SH-SY5Y (cell line): ENCODE data around the gene DNER.
A peak's percentile ranks its signal among the peaks of the same experiment; 100 is the strongest.

Source experiments
- GATA2 ChIP-seq: IDR thresholded peaks from 2 replicates; pipeline ENCODE4 v1.6.1; 2011; ENCODE audit warnings: mild to moderate bottlenecking, low read depth, low read length
- GATA3 ChIP-seq: IDR thresholded peaks from 2 replicates; pipeline ENCODE4 v1.6.1; 2011; ENCODE audit warnings: low read depth, mild to moderate bottlenecking, low read length, moderate library complexity

DNER gene

GRCh38 chr2:229622495-229623355, 91.6 kb downstream of the DNER start:
- TF ChIP-seq GATA2 (no peak), GATA3 (no peak)

GRCh38 chr2:229620759-229621158, 93.6 kb downstream of the DNER start:
- TF ChIP-seq GATA3 (no peak), GATA2 (no peak)

- TF ChIP-seq GATA2 (peak; percentile 41; the same call in 1 of the 2 replicates), GATA3 (no peak)
Observed at GRCh38 chr2:229620289-229620688, 94.1 kb downstream of the DNER start.

- no peak for TF ChIP-seq GATA3
- no peak for TF ChIP-seq GATA2
Observed at GRCh38 chr2:229616433-229616832, 97.9 kb downstream of the DNER start.

- TF ChIP-seq GATA3 (no peak), GATA2 (no peak)
Observed at GRCh38 chr2:229612384-229612971, 101.9 kb downstream of the DNER start.

GRCh38 chr2:229611360-229611759, 103.0 kb downstream of the DNER start:
- no peak for TF ChIP-seq GATA2
- no peak for TF ChIP-seq GATA3

GRCh38 chr2:229610872-229611271, 103.5 kb downstream of the DNER start:
- no peak for TF ChIP-seq GATA2
- no peak for TF ChIP-seq GATA3

GRCh38 chr2:229610333-229610732, 104.0 kb downstream of the DNER start:
- no peak for TF ChIP-seq GATA2
- TF ChIP-seq GATA3: no peak

GRCh38 chr2:229601936-229602335, 112.4 kb downstream of the DNER start:
- no peak for TF ChIP-seq GATA3

- no peak for TF ChIP-seq GATA2
- TF ChIP-seq GATA3: no peak
Observed at GRCh38 chr2:229601396-229601795, 113.0 kb downstream of the DNER start.

GRCh38 chr2:229598227-229598626, 116.1 kb downstream of the DNER start:
- no peak for TF ChIP-seq GATA3
- TF ChIP-seq GATA2: no peak

GRCh38 chr2:229596796-229597195, 117.6 kb downstream of the DNER start:
- TF ChIP-seq GATA3: no peak
- no peak for TF ChIP-seq GATA2

- no peak for TF ChIP-seq GATA2
- no peak for TF ChIP-seq GATA3
Observed at GRCh38 chr2:229591611-229592010, 122.7 kb downstream of the DNER start.

- TF ChIP-seq GATA3 (no peak), GATA2 (no peak)
Observed at GRCh38 chr2:229586746-229587705, 127.3 kb downstream of the DNER start.
